ENCODE measurements around the gene NAALAD2.
"Not testable (repeated sequence)": the region's sequence is repeated elsewhere in the genome, so short reads cannot be mapped to it uniquely, and the experiment has no call there.

Gene NAALAD2

GRCh38 chr11:90134478-90135003 lies at the start of gene NAALAD2:
Gene NAALAD2, plus strand, starts transcription at chr11:90134663. Its CDS starts 96 bp downstream, at chr11:90134759.
- DNase-seq: no peak

- not testable (repeated sequence) for DNase-seq
Measured at GRCh38 chr11:90085650-90086049, 48.8 kb upstream of the NAALAD2 start, which contains the start of gene UBTFL1. Gene UBTFL1, plus strand, starts transcription at chr11:90085950. Its CDS starts 0 bp downstream, at chr11:90085950.

GRCh38 chr11:90088731-90089130 lies 45.7 kb upstream of the NAALAD2 start:
- DNase-seq: not testable (repeated sequence)

- DNase-seq: not testable (repeated sequence)
Measured at GRCh38 chr11:90095230-90095924, 39.1 kb upstream of the NAALAD2 start.

- DNase-seq: not testable (repeated sequence)
Measured at GRCh38 chr11:90098261-90098660, 36.2 kb upstream of the NAALAD2 start.

GRCh38 chr11:90100431-90100830 lies 34.0 kb upstream of the NAALAD2 start:
- no peak for DNase-seq

- DNase-seq: no peak
Measured at GRCh38 chr11:90113541-90113940, 20.9 kb upstream of the NAALAD2 start.

- no peak for DNase-seq
Measured at GRCh38 chr11:90120191-90120590, 14.3 kb upstream of the NAALAD2 start.

GRCh38 chr11:90124371-90124770 lies 10.1 kb upstream of the NAALAD2 start:
- DNase-seq: no peak

- DNase-seq: no peak
Measured at GRCh38 chr11:90124946-90125345, 9.5 kb upstream of the NAALAD2 start.

- no peak for DNase-seq
Measured at GRCh38 chr11:90133560-90134477, 644 bp upstream of the NAALAD2 start.

- no peak for DNase-seq
Measured at GRCh38 chr11:90135016-90135415, 553 bp downstream of the NAALAD2 start.

GRCh38 chr11:90148900-90149299 lies 14.4 kb downstream of the NAALAD2 start:
- no peak for DNase-seq

- not testable (repeated sequence) for DNase-seq
Measured at GRCh38 chr11:90166982-90167573, 32.6 kb downstream of the NAALAD2 start.

GRCh38 chr11:90167704-90168103 lies 33.2 kb downstream of the NAALAD2 start:
- DNase-seq: not testable (repeated sequence)

- no peak for DNase-seq
Measured at GRCh38 chr11:90168571-90168970, 34.1 kb downstream of the NAALAD2 start.

GRCh38 chr11:90171359-90171758 lies 36.9 kb downstream of the NAALAD2 start:
- DNase-seq: no peak

- DNase-seq: no peak
Measured at GRCh38 chr11:90176069-90176468, 41.6 kb downstream of the NAALAD2 start.

GRCh38 chr11:90178751-90179150 lies 44.3 kb downstream of the NAALAD2 start:
- no peak for DNase-seq

GRCh38 chr11:90179923-90180322 lies 45.5 kb downstream of the NAALAD2 start:
- DNase-seq: no peak

- no peak for DNase-seq
Measured at GRCh38 chr11:90187839-90188238, 53.4 kb downstream of the NAALAD2 start.

GRCh38 chr11:90189011-90189410 lies 54.5 kb downstream of the NAALAD2 start:
- no peak for DNase-seq

All from activated CD4-positive, alpha-beta T cell treated with anti-CD3 and anti-CD28 coated beads for 4 hours (primary cell).